CD14-positive monocyte (primary cell): Measurements from ENCODE around the gene PAK2. TPM values are rescaled to one million over a fixed set of nuclear protein-coding genes. Genes with fewer than 3 reads are reported as not detected.

Source experiments
- DNase-seq, 3 donors: peaks; one replicate each; pipeline ENCODE4 v3.0.0-alpha.2; 2011 to 2022
- H2AFZ ChIP-seq: 2 replicates; pipeline ENCODE4 v1.6.0; 2012; ENCODE audit warnings: mild to moderate bottlenecking, low read depth, low read length, inconsistent platforms; ENCODE audit not compliant: insufficient read depth, poor library complexity, severe bottlenecking
- H3K27ac ChIP-seq, 2 donors: 1 replicate in 1 of 2; 2 replicates in 1 of 2; pipeline ENCODE4 v1.5.1; 2012 to 2013; ENCODE audit warnings: low read length in 2 of 2, control low read depth in 1 of 2, inconsistent platforms in 1 of 2, low read depth in 1 of 2, mild to moderate bottlenecking in 1 of 2
- H3K27me3 ChIP-seq, 2 donors: one replicate each; pipeline versions ENCODE4 v1.6.0 to v1.6.1; 2011 to 2013; ENCODE audit warnings: low read length in 2 of 2; ENCODE audit not compliant: control insufficient read depth in 2 of 2, insufficient read depth in 2 of 2
- H3K36me3 ChIP-seq, 2 donors: replicated peaks in 1 of 2; 1 replicate in 1 of 2; 2 replicates in 1 of 2; pipeline versions ENCODE4 v1.5.1 to v1.6.1; 2012 to 2013; ENCODE audit warnings: low read length in 2 of 2, control low read depth in 1 of 2, inconsistent platforms in 1 of 2, mild to moderate bottlenecking in 1 of 2; ENCODE audit not compliant: insufficient read depth in 2 of 2, control insufficient read depth in 1 of 2
- H3K4me1 ChIP-seq, 2 donors: 1 replicate in 1 of 2; 2 replicates in 1 of 2; pipeline versions ENCODE4 v1.5.1 to v1.6.1; 2012 to 2013; ENCODE audit warnings: low read length in 2 of 2, control low read depth in 1 of 2, inconsistent platforms in 1 of 2, mild to moderate bottlenecking in 1 of 2, moderate library complexity in 1 of 2; ENCODE audit not compliant: insufficient read depth in 2 of 2, control insufficient read depth in 1 of 2
- H3K4me2 ChIP-seq: replicated peaks from 2 replicates; pipeline ENCODE3; 2012; ENCODE audit warnings: low read length, moderate library complexity, mild to moderate bottlenecking; ENCODE audit not compliant: poor library complexity, severe bottlenecking; ENCODE audit errors: extremely low read depth
- H3K4me3 ChIP-seq, 3 experiments: fragments of 200-600 bp in 1 of 3; sonication (generic) in 1 of 3; replicated peaks in 1 of 3; 1 replicate in 2 of 3; 2 replicates in 1 of 3; pipeline ENCODE4 v1.5.1; 2011 to 2013; ENCODE audit warnings: low read length in 3 of 3, mild to moderate bottlenecking in 3 of 3, control low read depth in 2 of 3, low read depth in 2 of 3, inconsistent platforms in 1 of 3, moderate library complexity in 1 of 3
- H3K79me2 ChIP-seq: 2 replicates; pipeline ENCODE4 v1.6.0; 2012; ENCODE audit warnings: mild to moderate bottlenecking, control low read depth, inconsistent platforms, low read length, moderate library complexity; ENCODE audit not compliant: insufficient read depth
- H3K9ac ChIP-seq: 2 replicates; pipeline ENCODE4 v1.6.0; 2017; ENCODE audit warnings: low read length, mild to moderate bottlenecking; ENCODE audit not compliant: insufficient read depth, poor library complexity, severe bottlenecking
- H3K9me3 ChIP-seq, 2 donors: replicated peaks in 1 of 2; 1 replicate in 1 of 2; 2 replicates in 1 of 2; pipeline versions ENCODE4 v1.5.1 to v1.6.1; 2012 to 2013; ENCODE audit warnings: low read length in 2 of 2, control low read depth in 1 of 2; ENCODE audit not compliant: control insufficient read depth in 1 of 2, insufficient read depth in 1 of 2
- H4K20me1 ChIP-seq: 2 replicates; pipeline ENCODE4 v1.6.0; 2012; ENCODE audit warnings: mild to moderate bottlenecking, low read length, control low read depth, moderate library complexity; ENCODE audit not compliant: insufficient read depth
- H3K27ac Mint-ChIP-seq, 7 donors: one replicate each; pipeline ENCODE4 v1.8.0; 2020; ENCODE audit warnings: mild to moderate bottlenecking in 7 of 7, mixed read lengths in 7 of 7, moderate library complexity in 6 of 7, inconsistent platforms in 2 of 7
- H3K27me3 Mint-ChIP-seq, 3 donors: one replicate each; pipeline ENCODE4 v1.8.0; 2021 to 2022; ENCODE audit warnings: low read depth in 3 of 3, mild to moderate bottlenecking in 3 of 3, mixed read lengths in 3 of 3, moderate library complexity in 3 of 3, inconsistent platforms in 1 of 3
- H3K36me3 Mint-ChIP-seq, 2 donors: one replicate each; pipeline ENCODE4 v1.8.0; 2020; ENCODE audit warnings: mixed read lengths in 2 of 2, inconsistent platforms in 1 of 2, mild to moderate bottlenecking in 1 of 2
- H3K4me1 Mint-ChIP-seq: one replicate; pipeline ENCODE4 v1.8.0; 2020; ENCODE audit warnings: mild to moderate bottlenecking, mixed read lengths
- H3K4me3 Mint-ChIP-seq, 2 donors: one replicate each; pipeline ENCODE4 v1.8.0; 2020; ENCODE audit warnings: mild to moderate bottlenecking in 2 of 2, mixed read lengths in 2 of 2, moderate library complexity in 1 of 2
- H3K9me3 Mint-ChIP-seq, 7 donors: one replicate each; pipeline ENCODE4 v1.8.0; 2020 to 2022; ENCODE audit warnings: mixed read lengths in 7 of 7, mild to moderate bottlenecking in 6 of 7, moderate library complexity in 6 of 7, inconsistent platforms in 2 of 7
- WGBS: methylation state at CpG from one replicate; pipeline ENCODE4 v1.1.5; 2013; ENCODE audit warnings: missing lambda C conversion rate; ENCODE audit not compliant: insufficient coverage; 5-methylcytosine and 5-hydroxymethylcytosine counted together
- intact Hi-C, 2 donors: fragments of 100-400 bp; cut with micrococcal nuclease; formaldehyde crosslinking; loops; one replicate each; pipeline versions ENCODE4 v1.15.0 to v1.15.1; 2023
- polyA plus RNA-seq, 3 donors: library from polyadenylated mRNA; depleted of rRNA in 1 of 3; unstranded in 2 of 3; stranded (reverse) in 1 of 3; fragments of 300-500 nt in 2 of 3; fragments of >200 nt in 1 of 3; fragmentation: Illumina TruSeq in 2 of 3; gene quantifications; 1 replicate in 2 of 3; 2 replicates in 1 of 3; pipeline ENCODE4 v1.2.3, GENCODE V29; 2012 to 2021
- small RNA-seq: library from RNA; depleted of rRNA; stranded (forward); fragments of <200 nt; gene quantifications from one replicate; pipeline ENCODE3, GENCODE V24; 2012; ENCODE audit warnings: low read depth; ENCODE audit not compliant: insufficient read length
- TF ChIP-seq, protein P1 (sequence below): fragments of 200-600 bp; IDR thresholded peaks from one replicate; pipeline ENCODE4 v1.8.0; 2022; ENCODE audit warnings: antibody characterized with exemption, mild to moderate bottlenecking

The PAK2 gene
- polyA plus RNA-seq, 3 donors = 32.4 to 44.2 (median 33.2) TPM

DNA sequence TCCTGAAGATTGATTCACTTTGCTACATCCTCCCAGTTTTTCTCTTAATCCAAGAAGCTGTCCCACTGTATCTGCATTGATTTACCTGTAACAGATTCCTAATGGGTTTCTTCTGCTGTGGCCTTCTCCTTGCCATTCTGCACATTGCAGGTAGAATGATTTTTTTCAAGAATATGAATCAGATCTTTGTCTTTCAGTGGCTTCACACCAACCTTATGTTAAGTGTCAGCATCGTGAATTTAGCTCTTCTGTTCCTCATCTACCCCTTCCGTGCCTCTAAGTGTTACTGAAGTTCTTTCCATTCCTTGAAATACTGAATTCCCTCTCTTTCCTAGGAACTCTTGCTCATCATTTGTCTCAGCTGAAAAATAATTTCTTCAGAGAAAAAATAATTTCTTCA, 135.6 kb downstream of the PAK2 start:
- Histone ChIP-seq H3K4me1 (no peaks in the 10 kb centered on the region), H3K9me3 (no peaks in the 10 kb centered on the region), H3K4me2 (no peak overlapping the region), H3K79me2 (peaks cover 99% of the 10 kb centered on the region), H3K9ac (no peak overlapping the region), H3K36me3 (peaks cover 0 to 23% of the 10 kb centered on the region in 2 donors), H3K27ac (no peak overlapping the region), H2AFZ (no peak overlapping the region), H3K4me3 (no peak overlapping the region), H3K27me3 (no peaks in the 10 kb centered on the region), H4K20me1 (peaks cover 99% of the 10 kb centered on the region)
- intact Hi-C loops = no loop called here
- Mint-ChIP-seq H3K27me3 (peaks cover 0 to 1% (median 0%) of the 10 kb centered on the region in 3 donors), H3K4me3 (no peak overlapping the region), H3K9me3 (no peaks in the 10 kb centered on the region), H3K27ac (peak overlapping the region in 1 of 7 donors; percentile 15), H3K36me3 (peaks cover 8 to 24% of the 10 kb centered on the region in 2 donors), H3K4me1 (peaks cover 3% of the 10 kb centered on the region)
- DNase-seq = no peak
- TF ChIP-seq, protein P1, sequence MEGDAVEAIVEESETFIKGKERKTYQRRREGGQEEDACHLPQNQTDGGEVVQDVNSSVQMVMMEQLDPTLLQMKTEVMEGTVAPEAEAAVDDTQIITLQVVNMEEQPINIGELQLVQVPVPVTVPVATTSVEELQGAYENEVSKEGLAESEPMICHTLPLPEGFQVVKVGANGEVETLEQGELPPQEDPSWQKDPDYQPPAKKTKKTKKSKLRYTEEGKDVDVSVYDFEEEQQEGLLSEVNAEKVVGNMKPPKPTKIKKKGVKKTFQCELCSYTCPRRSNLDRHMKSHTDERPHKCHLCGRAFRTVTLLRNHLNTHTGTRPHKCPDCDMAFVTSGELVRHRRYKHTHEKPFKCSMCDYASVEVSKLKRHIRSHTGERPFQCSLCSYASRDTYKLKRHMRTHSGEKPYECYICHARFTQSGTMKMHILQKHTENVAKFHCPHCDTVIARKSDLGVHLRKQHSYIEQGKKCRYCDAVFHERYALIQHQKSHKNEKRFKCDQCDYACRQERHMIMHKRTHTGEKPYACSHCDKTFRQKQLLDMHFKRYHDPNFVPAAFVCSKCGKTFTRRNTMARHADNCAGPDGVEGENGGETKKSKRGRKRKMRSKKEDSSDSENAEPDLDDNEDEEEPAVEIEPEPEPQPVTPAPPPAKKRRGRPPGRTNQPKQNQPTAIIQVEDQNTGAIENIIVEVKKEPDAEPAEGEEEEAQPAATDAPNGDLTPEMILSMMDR = no peak
- no CpG with 5 or more reads among the region's 2 CpGs for whole genome bisulfite sequencing

Small RNAs within 50 kb of the gene (small RNA-seq; reads per million reads assigned to genes)
- gene RNU4-89P (0.94 reads per million), gene RNU6-42P (not detected), gene RNU6-646P (not detected)

Other genes starting within 250 kb of the PAK2 start
- gene RNF168, start 236.1 kb upstream of the PAK2 start, polyA plus RNA-seq = 1 to 10 TPM; 4.4 to 6.9 (median 6.7) TPM
- not detected for gene SMCO1, start 224.5 kb upstream of the PAK2 start, polyA plus RNA-seq
- 1 to 10 TPM; 4.1 to 6.7 (median 5.3) TPM for gene WDR53, start 171.3 kb upstream of the PAK2 start, polyA plus RNA-seq
- 1 to 10 TPM; 1.8 to 2.8 (median 2.3) TPM for gene FBXO45, start 171.2 kb upstream of the PAK2 start, polyA plus RNA-seq
- gene NRROS, start 100.2 kb upstream of the PAK2 start, polyA plus RNA-seq = 100 to 1,000 TPM in 1 of 3 donors, 1 to 10 TPM in 2; 5.9 to 109 (median 7.5) TPM
- 1 to 10 TPM; 1.7 to 3.2 (median 2.7) TPM for gene CEP19, start 27.6 kb upstream of the PAK2 start, polyA plus RNA-seq
- 10 to 100 TPM; 11.8 to 44.9 (median 29.8) TPM for gene PIGX, start 27.5 kb upstream of the PAK2 start, polyA plus RNA-seq
- gene SENP5, start 128.1 kb downstream of the PAK2 start, polyA plus RNA-seq = 10 to 100 TPM in 1 of 3 donors, 1 to 10 TPM in 2; 6.7 to 10.4 (median 8.4) TPM
- gene NCBP2, start 202.7 kb downstream of the PAK2 start, polyA plus RNA-seq = 10 to 100 TPM; 26.1 to 42.9 (median 33.4) TPM
- 1 to 10 TPM; 1.6 to 3.8 (median 1.9) TPM for gene PIGZ, start 229.0 kb downstream of the PAK2 start, polyA plus RNA-seq